T follicular helper cell (primary cell): ENCODE measurements around the gene RNF39.
A peak's percentile ranks its signal among the peaks of the same experiment; 100 is the strongest.
"Not testable (repeated sequence)": the region's sequence is repeated elsewhere in the genome, so short reads cannot be mapped to it uniquely, and the experiment has no call there.

Experiments
- DNase-seq: peaks from one replicate; pipeline ENCODE4 v3.0.0-alpha.2; 2020; ENCODE audit warnings: low read depth
- total RNA-seq, 2 experiments: gene quantifications; one replicate each; lab custom pipeline; 2026; lab: John Stamatoyannopoulos, UW

The RNF39 gene
- total RNA-seq = 0 reads per million in 2 experiments

GRCh38 chr6:30075094-30075789, at the start of gene RNF39:
Gene RNF39, minus strand, starts transcription at chr6:30075769. Its CDS starts 184 bp downstream, at chr6:30075585.
- no peak for DNase-seq

DNA sequence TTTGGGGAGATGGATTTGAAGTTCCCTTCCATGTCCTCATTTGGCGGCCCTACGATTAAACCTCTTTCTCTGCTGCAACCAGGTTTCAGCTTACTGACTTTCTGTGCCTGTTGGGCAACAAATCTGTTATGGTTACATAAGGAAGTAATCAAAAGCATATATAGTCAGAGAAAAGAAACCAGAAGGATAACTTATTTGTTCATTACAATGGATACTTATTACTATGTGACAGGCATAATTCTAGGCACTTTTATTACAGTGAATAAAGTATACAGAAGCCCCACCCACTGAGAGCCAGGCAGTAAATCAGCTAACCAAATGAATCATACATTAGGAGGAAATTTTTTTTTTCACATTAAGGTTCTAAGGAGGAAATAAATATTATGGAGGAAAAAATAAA, 46.9 kb upstream of the RNF39 start:
- DNase-seq = no peak

DNA sequence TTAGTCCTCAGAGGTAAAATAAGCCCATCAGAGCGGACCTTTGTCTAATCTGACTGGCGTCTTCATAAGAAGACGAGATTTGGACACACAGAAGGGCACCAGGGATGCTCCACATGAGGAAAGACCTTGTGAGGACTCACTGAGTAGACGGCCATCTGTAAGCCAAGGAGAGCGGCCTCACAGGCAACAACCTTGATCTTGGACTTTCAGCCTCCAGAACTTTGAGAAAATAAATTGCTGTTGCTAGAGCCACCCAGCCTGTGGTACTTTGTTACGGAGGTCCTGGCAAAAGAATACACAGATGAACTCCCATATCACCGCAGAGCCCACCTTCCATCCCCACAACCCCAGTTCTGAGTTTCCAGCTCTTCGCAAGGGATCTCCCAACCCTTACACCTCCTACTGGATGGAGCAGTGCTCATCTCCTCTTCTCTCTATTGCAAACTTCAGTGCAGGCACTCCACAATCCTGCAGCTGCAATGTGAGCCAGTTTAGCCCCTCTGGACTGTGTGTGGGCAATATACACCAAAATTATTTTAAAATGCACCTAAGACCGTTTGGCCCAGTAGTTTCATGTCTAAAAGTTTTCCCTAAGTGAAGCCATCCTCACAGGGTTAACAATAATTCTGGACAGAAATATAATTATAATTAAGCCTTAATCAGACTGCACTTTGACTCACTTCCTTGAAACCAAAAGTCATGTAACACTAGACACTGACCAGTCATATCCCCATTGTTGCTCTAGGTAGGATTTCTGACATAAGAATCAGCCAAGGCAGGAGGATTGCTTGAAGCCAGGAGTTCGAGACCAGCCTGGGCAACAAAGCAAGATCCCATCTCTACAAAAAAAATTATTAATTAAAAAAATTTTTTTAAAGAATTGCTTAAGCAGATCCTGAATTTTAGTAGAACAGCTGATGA, 46.1 kb upstream of the RNF39 start:
- DNase-seq = no peak

DNA sequence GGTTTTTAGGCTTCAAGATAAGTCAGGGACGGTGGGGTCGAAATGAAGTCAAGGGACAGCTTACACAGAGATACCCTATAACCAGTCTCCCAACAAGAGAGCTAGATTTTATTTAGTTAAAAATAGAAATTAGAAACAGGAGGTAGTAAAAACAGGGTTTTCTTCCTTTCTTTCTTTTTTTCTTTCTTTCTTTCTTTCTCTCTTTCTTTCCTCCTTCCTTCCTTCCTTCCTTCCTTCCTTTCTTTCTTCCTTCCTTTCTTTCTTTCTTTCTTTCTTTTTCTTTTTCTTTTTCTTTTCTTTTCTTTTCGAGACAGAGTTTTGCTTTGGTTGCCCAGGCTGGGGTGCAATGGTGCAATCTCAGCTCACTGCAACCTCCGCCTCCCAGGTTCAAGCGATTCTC, 43.1 kb upstream of the RNF39 start:
- not testable (repeated sequence) for DNase-seq

DNA sequence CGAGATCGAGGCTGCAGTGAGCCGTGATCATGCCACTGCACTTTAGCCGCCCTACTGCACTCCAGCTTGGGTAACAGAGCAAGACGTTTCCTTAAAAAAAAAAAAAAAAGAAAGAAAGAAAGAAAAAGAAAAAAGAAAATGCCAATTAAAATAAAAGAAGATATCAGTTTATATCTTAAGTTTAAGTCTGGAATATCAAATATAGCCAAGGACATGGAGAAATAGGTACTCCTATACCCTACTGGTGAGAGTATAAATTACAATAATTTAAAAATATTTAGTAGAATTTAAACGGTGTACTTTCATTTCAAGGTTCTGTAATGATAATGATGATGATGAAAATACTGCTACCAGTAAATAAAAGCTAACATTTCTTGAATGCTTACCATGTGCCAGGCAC, 41.2 kb upstream of the RNF39 start:
- DNase-seq = no peak

DNA sequence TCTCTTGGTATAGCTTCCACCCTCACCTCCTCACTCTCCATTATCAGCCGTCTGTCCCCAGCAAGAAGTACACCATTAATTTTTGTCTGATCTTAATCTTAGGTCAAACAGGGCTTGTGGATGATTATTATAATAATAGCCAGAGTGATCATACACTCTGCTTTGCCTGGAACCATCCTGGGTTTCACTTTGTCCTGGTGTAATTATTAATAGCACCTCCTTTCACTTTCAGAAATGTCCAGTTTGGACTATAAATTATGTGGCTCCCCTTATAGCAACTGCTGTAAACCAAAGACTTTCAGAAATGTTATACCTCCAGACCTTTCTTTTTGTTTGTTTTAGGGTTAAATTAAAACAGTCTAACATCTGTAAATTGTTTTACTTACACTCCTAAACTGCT, 38.3 kb upstream of the RNF39 start:
- DNase-seq = no peak

- no peak for DNase-seq
Measured at GRCh38 chr6:30113003-30113759, 37.6 kb upstream of the RNF39 start, which contains the start of gene TRIM31. Gene TRIM31, minus strand, starts transcription at chr6:30113090. Its CDS starts 285 bp downstream, at chr6:30112805.

GRCh38 chr6:30112402-30112994, 36.9 kb upstream of the RNF39 start:
- DNase-seq = no peak

- no peak for DNase-seq
Measured at GRCh38 chr6:30111266-30111856, 35.8 kb upstream of the RNF39 start.

DNA sequence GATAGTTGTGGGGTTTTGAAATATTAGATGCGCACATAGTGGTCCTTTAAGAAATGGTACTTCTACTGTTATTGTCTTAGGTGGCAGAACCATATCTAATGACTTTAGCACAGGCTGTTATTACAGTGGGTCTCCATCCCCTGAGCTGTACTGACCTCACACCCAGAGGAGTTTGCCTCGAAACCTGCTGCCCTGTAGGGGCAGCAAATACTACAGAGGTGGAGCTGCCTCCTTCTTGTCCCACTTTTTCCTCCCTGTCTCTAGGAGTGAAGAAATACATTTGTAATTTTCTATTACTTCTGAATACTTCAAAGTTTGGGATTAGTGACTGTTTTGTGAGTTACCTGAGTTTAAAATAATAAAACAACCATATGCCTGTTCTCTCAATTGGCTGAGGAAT, 29.1 kb upstream of the RNF39 start:
- DNase-seq = no peak

DNA sequence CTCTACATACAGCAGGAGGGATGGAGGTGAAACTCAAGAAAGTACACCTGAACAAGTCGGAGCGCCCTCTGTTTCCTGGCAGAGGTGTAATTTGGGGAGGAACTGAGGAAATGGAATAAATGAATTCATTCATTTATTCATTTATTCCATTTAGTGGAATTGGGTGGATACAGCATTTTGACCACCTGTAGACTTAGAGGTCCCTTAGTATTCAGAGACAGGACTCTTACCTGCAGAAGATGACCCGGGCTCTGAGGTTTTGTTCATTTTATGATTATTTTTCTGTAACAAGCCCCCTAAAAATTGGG, 28.3 kb upstream of the RNF39 start:
- DNase-seq = no peak

DNA sequence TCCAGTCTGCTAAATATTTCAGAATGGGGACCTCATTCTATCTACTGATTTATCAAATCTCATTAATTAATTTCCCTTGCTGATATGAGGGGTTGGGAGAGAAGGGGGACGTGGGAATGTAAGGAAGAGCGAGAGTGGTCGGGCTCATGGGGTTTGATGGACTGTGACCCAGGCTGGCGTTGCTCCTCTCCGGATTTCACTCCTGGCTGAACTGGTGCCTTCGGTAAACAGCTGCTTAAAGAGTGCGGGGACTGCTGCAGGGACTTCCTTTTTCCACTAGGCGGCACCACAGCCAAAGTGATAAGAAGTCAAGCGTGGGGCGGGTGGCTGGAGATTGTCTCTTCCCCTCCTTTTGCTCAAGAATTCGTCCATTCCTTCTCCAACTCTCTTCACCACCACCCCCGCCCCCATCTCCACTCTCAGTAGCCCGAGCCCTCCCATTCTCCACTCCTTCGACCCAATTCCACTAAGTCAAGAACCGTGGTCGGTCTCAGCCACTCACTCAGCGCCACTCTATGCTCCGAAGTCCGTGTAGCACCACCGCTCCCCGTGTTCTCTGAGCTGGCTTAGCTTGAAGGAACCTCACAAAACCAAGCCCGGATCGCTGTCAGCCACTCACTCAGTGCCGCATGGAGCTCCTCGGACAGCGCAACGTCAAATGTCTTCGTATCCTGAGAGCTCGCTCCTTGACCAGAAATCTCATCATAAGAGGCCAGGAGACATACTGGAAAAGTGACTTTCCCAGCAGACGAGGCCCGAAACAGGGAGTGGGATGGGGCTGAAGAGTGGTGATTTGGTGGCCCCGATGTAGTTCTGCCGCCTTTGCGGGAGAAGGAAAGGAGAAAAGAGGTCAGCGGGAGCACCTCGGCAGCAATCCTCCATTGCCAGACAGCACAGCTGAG, 27.7 kb upstream of the RNF39 start:
- DNase-seq = peak; percentile 73

DNA sequence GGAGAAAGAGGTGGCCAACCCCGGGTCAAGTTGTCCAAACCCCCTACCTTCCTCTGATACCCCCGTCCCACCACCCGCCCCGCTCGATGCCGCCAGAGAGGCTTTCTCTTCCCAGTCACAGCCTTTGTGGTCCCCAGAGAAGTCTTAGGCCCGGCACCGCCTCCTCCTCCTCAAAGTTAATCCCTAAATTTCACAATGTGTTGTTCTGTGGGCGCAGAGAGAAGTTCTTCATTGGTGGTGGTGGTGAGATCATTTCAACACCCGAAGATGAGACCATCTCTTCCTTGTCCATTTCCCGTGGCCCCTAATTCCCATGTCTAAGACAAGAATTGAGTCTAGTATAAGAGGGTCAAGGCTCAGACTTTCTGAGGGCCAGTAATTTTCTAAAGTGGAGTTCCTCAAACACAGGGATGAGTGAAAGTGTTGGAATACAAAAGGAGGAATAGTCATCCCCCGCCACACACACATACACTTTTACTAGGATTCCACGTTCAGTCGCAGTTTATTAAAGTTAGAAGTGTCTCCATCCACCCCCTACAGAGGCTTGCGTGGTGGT, 26.9 kb upstream of the RNF39 start:
- no peak for DNase-seq

DNA sequence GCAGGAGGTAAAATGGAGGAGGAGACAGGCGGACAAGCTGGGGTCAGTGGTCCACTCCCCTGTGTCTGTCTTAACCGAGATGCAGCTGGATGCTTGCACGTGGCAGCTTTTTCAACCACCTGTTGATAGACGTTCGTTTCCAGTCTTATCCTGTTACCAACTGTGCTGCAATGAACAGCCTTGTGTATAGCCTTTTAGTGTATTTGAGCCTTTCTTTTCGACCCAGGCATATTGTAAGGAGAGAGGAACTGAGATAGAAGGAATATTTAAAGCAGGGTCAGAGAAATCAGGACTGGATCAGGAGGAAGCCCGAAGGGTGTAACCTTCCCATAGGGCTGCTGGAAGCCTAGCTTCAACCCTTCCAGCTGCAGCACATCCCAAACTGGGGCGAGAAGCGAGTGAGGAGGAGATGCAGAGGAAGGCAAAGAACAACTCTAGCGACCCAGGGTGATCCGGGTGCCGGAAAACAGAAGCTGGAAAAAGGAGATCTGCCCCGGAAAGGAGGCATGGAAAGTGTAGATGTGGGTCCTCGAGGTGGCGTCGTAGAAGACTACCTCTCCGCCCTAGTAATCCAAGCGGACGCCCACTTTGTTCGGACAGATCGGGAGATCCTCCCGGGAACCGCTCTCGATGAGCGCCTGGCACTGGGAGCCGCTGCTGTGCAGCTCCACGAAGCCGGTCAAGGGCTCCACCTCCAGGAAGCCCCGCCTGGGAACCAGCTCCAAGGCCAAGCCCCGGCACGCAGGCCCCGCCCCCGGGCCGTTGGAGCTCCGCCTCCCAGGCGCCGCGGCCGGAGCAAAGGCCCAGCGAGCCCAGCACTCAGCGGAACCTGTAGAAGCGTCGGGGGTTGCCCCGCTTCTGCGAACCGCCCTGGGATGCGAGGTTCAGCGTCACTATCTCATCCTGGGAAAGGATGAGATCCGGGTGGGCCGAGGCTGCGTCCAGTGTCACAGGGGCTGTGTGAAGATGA, 26.2 kb upstream of the RNF39 start:
- peak; percentile 43 for DNase-seq

DNA sequence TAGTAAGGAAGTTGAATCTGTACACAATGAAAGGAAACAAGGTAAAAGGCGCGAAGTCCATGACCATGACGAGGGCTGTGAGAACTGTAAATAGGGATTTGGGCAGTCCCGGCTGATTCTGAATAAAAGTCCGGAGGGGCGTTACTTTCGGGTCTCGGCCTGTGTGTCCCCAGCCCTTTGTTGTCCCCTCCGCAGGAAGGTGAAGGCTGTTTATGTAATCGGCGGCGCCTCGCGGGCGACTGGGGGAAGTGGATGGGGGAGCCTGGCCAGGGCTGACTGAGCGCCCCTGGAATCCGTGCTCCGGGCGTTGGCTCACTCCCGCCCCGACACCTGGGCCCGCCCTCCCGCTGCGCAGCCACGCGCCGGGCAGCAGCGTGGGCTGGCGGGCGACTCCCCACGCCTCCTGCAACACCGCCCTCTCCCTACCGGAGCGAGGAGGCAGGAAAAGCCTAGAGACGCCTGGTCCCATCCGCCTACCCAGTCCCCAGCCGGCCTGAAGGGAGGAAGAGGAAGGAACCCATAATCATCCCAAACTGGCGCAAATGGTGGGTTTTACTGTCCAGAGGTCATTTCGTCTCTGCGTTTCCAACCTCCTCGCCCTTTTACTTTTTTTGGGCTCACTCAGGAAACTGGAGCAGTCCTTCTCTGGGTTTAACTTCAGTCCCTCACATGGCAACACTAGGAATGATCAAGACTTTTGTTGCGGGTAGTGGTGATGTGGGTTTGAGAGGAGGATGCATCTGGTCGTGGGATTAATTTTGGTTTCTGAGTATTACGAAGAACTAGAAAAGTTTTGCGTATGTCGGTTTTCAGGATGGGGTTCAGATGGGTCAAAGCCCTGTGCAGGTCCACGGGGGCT, 25.2 kb upstream of the RNF39 start:
- DNase-seq = no peak

GRCh38 chr6:30100154-30100553, 24.6 kb upstream of the RNF39 start:
- DNase-seq = no peak

- DNase-seq = no peak
Measured at GRCh38 chr6:30097902-30098768, 22.6 kb upstream of the RNF39 start.
